Cardiac muscle cell (in vitro differentiated cells and primary cell): Measurements from ENCODE around the gene PGAP6. TPM values are rescaled to one million over a fixed set of nuclear protein-coding genes. Genes with fewer than 3 reads are reported as not detected.
"Not testable (repeated sequence)": the region's sequence is repeated elsewhere in the genome, so short reads cannot be mapped to it uniquely, and the experiment has no call there.

Experiments
- DNase-seq, 2 donors: peaks; one replicate each; pipeline versions ENCODE4 v3.0.0 to v3.0.0-alpha.2; 2010 to 2017; ENCODE audit warnings: low read depth in 1 of 2, low spot score in 1 of 2
- H3K27ac ChIP-seq: fragments of 200-600 bp; sonication (generic); 2 replicates; pipeline ENCODE4 v1.5.1; 2016
- H3K27me3 ChIP-seq: fragments of 200-600 bp; sonication (generic); 2 replicates; pipeline ENCODE4 v1.6.0; 2016; ENCODE audit warnings: control low read depth
- H3K36me3 ChIP-seq: fragments of 200-600 bp; sonication (generic); 2 replicates; pipeline ENCODE4 v1.5.1; 2016; ENCODE audit warnings: control low read depth
- H3K4me1 ChIP-seq: fragments of 200-600 bp; sonication (generic); 2 replicates; pipeline ENCODE4 v1.8.1; 2017; ENCODE audit warnings: low read depth, mild to moderate bottlenecking, mixed run types
- H3K4me3 ChIP-seq: fragments of 200-600 bp; sonication (generic); 2 replicates; pipeline ENCODE4 v1.5.1; 2016; ENCODE audit warnings: mild to moderate bottlenecking
- H3K9me3 ChIP-seq: fragments of 200-600 bp; sonication (generic); 2 replicates; pipeline ENCODE4 v1.5.1; 2017; ENCODE audit warnings: low read depth, mild to moderate bottlenecking, control low read depth
- polyA plus RNA-seq: library from polyadenylated mRNA; unstranded; fragments of >200 nt; fragmentation: Nextera tagmentation; extraction: Ambion mirVana; gene quantifications from 2 replicates; pipeline ENCODE4 v1.2.1, GENCODE V29; 2016
- total RNA-seq: library from RNA; depleted of rRNA; stranded (reverse); fragments of >200 nt; gene quantifications from 2 replicates; pipeline ENCODE4 v1.2.3, GENCODE V29; 2016
- TF ChIP-seq, protein P1 (sequence below): IDR thresholded peaks from 2 replicates; pipeline ENCODE4 v1.5.1; 2012; ENCODE audit warnings: low read depth, mild to moderate bottlenecking, low read length

Gene PGAP6
- total and polyA plus RNA-seq, 2 experiments from 2014 or later, result 113 to 135 TPM

- H3K9me3 ChIP-seq, result no peaks in the 10 kb centered on the region
- H3K27ac ChIP-seq, result no peak overlapping the region
- no peaks in the 10 kb centered on the region for H3K36me3 ChIP-seq
- peak overlapping the region; percentile 34 for H3K4me3 ChIP-seq
- TF ChIP-seq, protein P1, sequence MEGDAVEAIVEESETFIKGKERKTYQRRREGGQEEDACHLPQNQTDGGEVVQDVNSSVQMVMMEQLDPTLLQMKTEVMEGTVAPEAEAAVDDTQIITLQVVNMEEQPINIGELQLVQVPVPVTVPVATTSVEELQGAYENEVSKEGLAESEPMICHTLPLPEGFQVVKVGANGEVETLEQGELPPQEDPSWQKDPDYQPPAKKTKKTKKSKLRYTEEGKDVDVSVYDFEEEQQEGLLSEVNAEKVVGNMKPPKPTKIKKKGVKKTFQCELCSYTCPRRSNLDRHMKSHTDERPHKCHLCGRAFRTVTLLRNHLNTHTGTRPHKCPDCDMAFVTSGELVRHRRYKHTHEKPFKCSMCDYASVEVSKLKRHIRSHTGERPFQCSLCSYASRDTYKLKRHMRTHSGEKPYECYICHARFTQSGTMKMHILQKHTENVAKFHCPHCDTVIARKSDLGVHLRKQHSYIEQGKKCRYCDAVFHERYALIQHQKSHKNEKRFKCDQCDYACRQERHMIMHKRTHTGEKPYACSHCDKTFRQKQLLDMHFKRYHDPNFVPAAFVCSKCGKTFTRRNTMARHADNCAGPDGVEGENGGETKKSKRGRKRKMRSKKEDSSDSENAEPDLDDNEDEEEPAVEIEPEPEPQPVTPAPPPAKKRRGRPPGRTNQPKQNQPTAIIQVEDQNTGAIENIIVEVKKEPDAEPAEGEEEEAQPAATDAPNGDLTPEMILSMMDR, result no peak
- H3K4me1 ChIP-seq, result no peaks in the 10 kb centered on the region
- H3K27me3 ChIP-seq, result no peaks in the 10 kb centered on the region
- DNase-seq, result no peak
These were observed 28.1 kb downstream of the PGAP6 start for GRCh38 chr16:353404-354290.

DNA sequence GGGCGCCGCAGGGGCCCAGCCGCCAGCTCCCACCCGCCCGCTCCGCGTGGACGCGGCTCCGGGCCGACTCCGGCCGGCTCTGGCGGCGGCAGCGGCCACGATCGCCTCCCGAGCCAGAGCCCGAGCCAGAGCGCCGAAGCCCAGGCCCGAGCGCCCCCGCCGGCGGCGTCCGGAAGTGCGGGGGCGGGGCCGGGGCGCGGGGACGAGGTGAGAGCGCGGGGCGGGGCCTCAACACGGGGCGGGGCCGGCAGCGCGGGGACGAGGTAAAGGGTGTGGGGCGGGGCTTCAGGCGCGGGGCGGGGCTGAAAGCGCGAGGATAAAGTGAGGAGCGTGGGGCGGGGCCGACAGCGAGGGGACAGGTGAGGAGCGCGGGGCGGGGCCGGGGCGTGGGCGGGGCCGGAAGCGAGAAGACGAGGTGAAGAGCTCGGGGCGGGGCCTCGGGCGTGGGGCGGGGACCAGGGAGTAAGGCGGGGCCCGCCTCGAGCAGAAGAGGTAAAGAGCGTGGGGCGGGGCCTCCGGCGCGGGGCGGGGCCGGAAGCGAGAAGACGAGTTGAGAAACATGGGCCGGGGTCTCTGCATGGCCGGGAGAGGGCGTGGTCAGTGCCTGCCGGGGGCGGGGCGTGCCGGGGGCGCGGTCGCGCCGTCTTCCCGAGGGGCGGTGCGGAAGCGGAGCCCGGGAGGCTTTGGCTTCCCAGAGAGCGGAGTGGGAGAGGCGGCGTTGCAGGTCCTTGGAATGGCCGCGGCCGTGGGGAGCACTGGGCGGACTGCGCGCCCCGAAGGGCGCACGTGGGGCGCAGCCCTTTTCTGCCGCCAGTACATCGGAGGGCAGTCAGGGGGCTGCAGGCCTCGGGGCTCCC is 29.0 kb downstream of the PGAP6 start, which contains the start of gene AXIN1:
Gene AXIN1 (minus strand): TSS at position 177 of the 857 bp plus-strand sequence. CDS start 5,698 bp downstream, outside the sequence.
- H3K27me3 ChIP-seq, result no peaks in the 10 kb centered on the region
- no peaks in the 10 kb centered on the region for H3K36me3 ChIP-seq
- DNase-seq, result peak; percentile 97 to 100
- H3K4me3 ChIP-seq, result peak within 1 kb of the TSS; percentile 87
- TF ChIP-seq, protein P1, result peak; percentile 23
- H3K9me3 ChIP-seq, result no peaks in the 10 kb centered on the region
- H3K4me1 ChIP-seq, result peaks cover 4% of the 10 kb centered on the region
- H3K27ac ChIP-seq, result peak within 1 kb of the TSS; percentile 66

- Histone ChIP-seq H3K27me3 (no peaks in the 10 kb centered on the region), H3K4me1 (peaks cover 6% of the 10 kb centered on the region), H3K27ac (peak overlapping the region; percentile 66), H3K9me3 (no peaks in the 10 kb centered on the region), H3K4me3 (peak overlapping the region; percentile 87), H3K36me3 (no peaks in the 10 kb centered on the region)
- TF ChIP-seq, protein P1, result no peak
- DNase-seq, result peak in 1 of 2 donors; percentile 52
These were observed 29.8 kb downstream of the PGAP6 start for GRCh38 chr16:351804-352520.

- TF ChIP-seq, protein P1, result no peak
These were observed 31.6 kb downstream of the PGAP6 start for GRCh38 chr16:350203-350602.

GRCh38 chr16:349211-349610 is 32.6 kb downstream of the PGAP6 start:
- Histone ChIP-seq H3K9me3 (no peaks in the 10 kb centered on the region), H3K27me3 (no peaks in the 10 kb centered on the region), H3K36me3 (no peaks in the 10 kb centered on the region), H3K4me1 (peaks cover 6% of the 10 kb centered on the region), H3K4me3 (no peak overlapping the region), H3K27ac (no peak overlapping the region)
- DNase-seq, result no peak
- TF ChIP-seq, protein P1, result no peak

More at GRCh38 chr16:350203-350602, 31.6 kb downstream of the PGAP6 start:
- no peak overlapping the region for H3K27ac ChIP-seq
- no peaks in the 10 kb centered on the region for H3K9me3 ChIP-seq
- peaks cover 6% of the 10 kb centered on the region for H3K4me1 ChIP-seq
- DNase-seq, result no peak
- H3K4me3 ChIP-seq, result no peak overlapping the region
- no peaks in the 10 kb centered on the region for H3K27me3 ChIP-seq
- no peaks in the 10 kb centered on the region for H3K36me3 ChIP-seq

DNA sequence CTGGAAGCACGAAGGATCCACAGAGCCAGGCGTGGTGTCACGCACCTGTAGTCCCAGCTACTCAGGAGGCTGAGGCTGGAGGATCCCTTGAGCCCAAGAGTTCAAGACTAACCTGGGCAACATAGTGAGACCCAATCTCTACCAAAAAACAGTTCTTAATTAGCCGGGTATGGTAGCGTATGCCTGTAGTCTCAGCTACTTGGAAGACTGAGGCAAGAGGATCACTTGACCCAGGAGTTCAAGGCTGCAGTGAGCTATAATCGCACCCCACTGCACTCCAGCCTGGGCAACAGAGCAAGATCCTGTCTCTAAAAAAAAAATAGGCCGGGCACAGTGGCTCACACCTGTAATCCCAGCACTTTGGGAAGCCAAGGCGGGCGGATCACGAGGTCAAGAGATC is 33.3 kb downstream of the PGAP6 start:
- H3K9me3 ChIP-seq, DNase-seq, H3K27ac ChIP-seq, H3K36me3 ChIP-seq, H3K4me3 ChIP-seq, H3K27me3 ChIP-seq, H3K4me1 ChIP-seq: not testable (repeated sequence)
